NCI-H2081 treated with DMSO at 0.1 percent for 48 hours (cell line): ENCODE measurements around the gene KMO.

Experiments
- DNase-seq: peaks from one replicate; lab custom pipeline; 2025; lab: John Stamatoyannopoulos, UW

Gene KMO

GRCh38 chr1:241542199-241542907 lies 10.2 kb downstream of the KMO start:
- DNase-seq: no peak

- no peak for DNase-seq
Measured at GRCh38 chr1:241548008-241548407, 15.8 kb downstream of the KMO start.

- DNase-seq: no peak
Measured at GRCh38 chr1:241550318-241550717, 18.1 kb downstream of the KMO start.

- no peak for DNase-seq
Measured at GRCh38 chr1:241551759-241552638, 19.8 kb downstream of the KMO start.

GRCh38 chr1:241553886-241554592 lies 21.9 kb downstream of the KMO start:
- DNase-seq: no peak

- no peak for DNase-seq
Measured at GRCh38 chr1:241555526-241555925, 23.3 kb downstream of the KMO start.

- DNase-seq: no peak
Measured at GRCh38 chr1:241557031-241557430, 24.9 kb downstream of the KMO start.

GRCh38 chr1:241557551-241558193 lies 25.5 kb downstream of the KMO start:
- DNase-seq: no peak

- no peak for DNase-seq
Measured at GRCh38 chr1:241560146-241560848, 28.1 kb downstream of the KMO start.

- no peak for DNase-seq
Measured at GRCh38 chr1:241560849-241561187, 28.6 kb downstream of the KMO start.

GRCh38 chr1:241569848-241570247 lies 37.7 kb downstream of the KMO start:
- DNase-seq: no peak

- no peak for DNase-seq
Measured at GRCh38 chr1:241574154-241574553, 42.0 kb downstream of the KMO start.

- DNase-seq: no peak
Measured at GRCh38 chr1:241579434-241579833, 47.3 kb downstream of the KMO start.

GRCh38 chr1:241582921-241583321 lies 50.7 kb downstream of the KMO start:
- no peak for DNase-seq

- DNase-seq: no peak
Measured at GRCh38 chr1:241586905-241587512, 54.8 kb downstream of the KMO start.

GRCh38 chr1:241589521-241589920 lies 57.3 kb downstream of the KMO start:
- DNase-seq: peak; percentile 20

GRCh38 chr1:241590719-241591118 lies 58.5 kb downstream of the KMO start:
- DNase-seq: no peak

GRCh38 chr1:241591317-241591716 lies 59.1 kb downstream of the KMO start:
- DNase-seq: no peak

- DNase-seq: no peak
Measured at GRCh38 chr1:241591736-241592135, 59.6 kb downstream of the KMO start.

GRCh38 chr1:241592273-241592958 lies 60.2 kb downstream of the KMO start:
- DNase-seq: no peak

GRCh38 chr1:241593186-241593585 lies 61.0 kb downstream of the KMO start:
- DNase-seq: no peak
